ENCODE results near the gene HLA-DQB1. TPM values are rescaled to one million over a fixed set of nuclear protein-coding genes. Genes with fewer than 3 reads are reported as not detected.

The HLA-DQB1 gene
- total and polyA plus RNA-seq, 2 of the 13 experiments (the other 11 are each of a cell fraction or from before 2014, with no cell fraction given) = not detected

DNA sequence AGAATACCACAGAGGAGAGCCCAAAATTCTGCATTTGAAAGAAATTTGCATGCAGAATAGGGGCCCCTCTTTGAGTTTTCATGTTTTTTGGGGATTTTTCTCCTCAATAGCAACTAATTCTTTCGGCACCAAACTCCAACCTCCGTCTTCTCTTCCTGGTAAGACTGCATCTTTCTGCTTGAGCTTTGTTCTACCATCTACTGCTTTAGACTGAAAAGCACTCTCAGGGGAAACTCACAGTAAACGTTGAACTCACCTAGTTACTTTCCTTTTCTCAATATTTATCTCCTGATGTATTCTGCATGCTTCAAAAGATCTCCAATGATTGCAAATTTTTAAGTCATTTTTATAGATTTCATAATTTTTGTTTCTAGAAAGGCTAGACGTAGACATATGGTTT, 36.9 kb upstream of the HLA-DQB1 start:
- H3K79me2 ChIP-seq (ENCODE audit: insufficient read depth, low read length) = no peaks in the 10 kb centered on the region
- no peak for DNase-seq (ENCODE audit: low spot score)
- no peaks in the 10 kb centered on the region; the same call in none of the 2 replicates for H4K20me1 ChIP-seq (ENCODE audit: insufficient read depth, low read length)
- in situ Hi-C loops (cut with HindIII; ENCODE audit: extremely low pct_ligation_motif_present, low pct_unique_long_range_greater_than_20kb) = no loop called here
- no peaks in the 10 kb centered on the region for H3K4me1 ChIP-seq (ENCODE audit: insufficient read depth, low read length)
- WGBS (ENCODE audit: low lambda C conversion rate) = 4% methylated on average over 4 of the region's 4 CpGs
- H3K4me3 ChIP-seq (replicated peaks in 1 of 3; ENCODE audit: insufficient read depth in 1 of 3, low read depth in 2 of 3, low read length in 3 of 3) = no peak overlapping the region
- ChIA-PET CTCF (ENCODE audit: low intra/inter-chr PET ratio, low total read pairs) (no interaction called here), POLR2A (no interaction called here)
- no peak overlapping the region for H3K9ac ChIP-seq (ENCODE audit: insufficient read depth, low read depth, low read length)
- ATAC-seq = no peak
- no peak overlapping the region for H3K4me2 ChIP-seq (ENCODE audit: low read depth, low read length)
- no peaks in the 10 kb centered on the region for H3K9me3 ChIP-seq (ENCODE audit: low read length)
- TF ChIP-seq ZNF451 (CRISPR knock-in tag; IDR thresholded peaks at IDR 0.05) = no peak
- TF ChIP-seq ZFAT (CRISPR knock-in tag; conservative IDR thresholded peaks at IDR 0.05) = no peak
- TF ChIP-seq PCBP1 (IDR thresholded peaks at IDR 0.05; ENCODE audit: borderline replicate concordance, low read depth, low read length) = no peak
- TF ChIP-seq, protein P1, sequence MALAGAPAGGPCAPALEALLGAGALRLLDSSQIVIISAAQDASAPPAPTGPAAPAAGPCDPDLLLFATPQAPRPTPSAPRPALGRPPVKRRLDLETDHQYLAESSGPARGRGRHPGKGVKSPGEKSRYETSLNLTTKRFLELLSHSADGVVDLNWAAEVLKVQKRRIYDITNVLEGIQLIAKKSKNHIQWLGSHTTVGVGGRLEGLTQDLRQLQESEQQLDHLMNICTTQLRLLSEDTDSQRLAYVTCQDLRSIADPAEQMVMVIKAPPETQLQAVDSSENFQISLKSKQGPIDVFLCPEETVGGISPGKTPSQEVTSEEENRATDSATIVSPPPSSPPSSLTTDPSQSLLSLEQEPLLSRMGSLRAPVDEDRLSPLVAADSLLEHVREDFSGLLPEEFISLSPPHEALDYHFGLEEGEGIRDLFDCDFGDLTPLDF (CRISPR knock-in tag; IDR thresholded peaks at IDR 0.05) = no peak
- TF ChIP-seq ZNF543 (CRISPR knock-in tag; IDR thresholded peaks at IDR 0.05) = no peak
- no peak for TF ChIP-seq SKI (IDR thresholded peaks at IDR 0.05; ENCODE audit: partially characterized antibody)
- no peak for TF ChIP-seq TSC22D2 (CRISPR knock-in tag; IDR thresholded peaks at IDR 0.05; ENCODE audit: borderline replicate concordance)
- no peak for TF ChIP-seq HDAC1 (CRISPR knock-in tag; IDR thresholded peaks at IDR 0.05)
- no peak for TF ChIP-seq ZNF589 (CRISPR knock-in tag; conservative IDR thresholded peaks at IDR 0.05)
- no peak for TF ChIP-seq ZNF468 (CRISPR knock-in tag; IDR thresholded peaks at IDR 0.05)
- TF ChIP-seq, protein P2, sequence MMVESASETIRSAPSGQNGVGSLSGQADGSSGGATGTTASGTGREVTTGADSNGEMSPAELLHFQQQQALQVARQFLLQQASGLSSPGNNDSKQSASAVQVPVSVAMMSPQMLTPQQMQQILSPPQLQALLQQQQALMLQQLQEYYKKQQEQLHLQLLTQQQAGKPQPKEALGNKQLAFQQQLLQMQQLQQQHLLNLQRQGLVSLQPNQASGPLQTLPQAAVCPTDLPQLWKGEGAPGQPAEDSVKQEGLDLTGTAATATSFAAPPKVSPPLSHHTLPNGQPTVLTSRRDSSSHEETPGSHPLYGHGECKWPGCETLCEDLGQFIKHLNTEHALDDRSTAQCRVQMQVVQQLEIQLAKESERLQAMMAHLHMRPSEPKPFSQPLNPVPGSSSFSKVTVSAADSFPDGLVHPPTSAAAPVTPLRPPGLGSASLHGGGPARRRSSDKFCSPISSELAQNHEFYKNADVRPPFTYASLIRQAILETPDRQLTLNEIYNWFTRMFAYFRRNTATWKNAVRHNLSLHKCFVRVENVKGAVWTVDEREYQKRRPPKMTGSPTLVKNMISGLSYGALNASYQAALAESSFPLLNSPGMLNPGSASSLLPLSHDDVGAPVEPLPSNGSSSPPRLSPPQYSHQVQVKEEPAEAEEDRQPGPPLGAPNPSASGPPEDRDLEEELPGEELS (CRISPR knock-in tag; IDR thresholded peaks at IDR 0.05) = no peak
- TF ChIP-seq ZNF331 (CRISPR knock-in tag; IDR thresholded peaks at IDR 0.05) = no peak
- TF ChIP-seq ZNF17 (CRISPR knock-in tag; IDR thresholded peaks at IDR 0.05) = no peak
- TF ChIP-seq MTA1 (CRISPR knock-in tag; IDR thresholded peaks at IDR 0.05; ENCODE audit: borderline replicate concordance) = no peak
- TF ChIP-seq ZBTB38 (CRISPR knock-in tag; IDR thresholded peaks at IDR 0.05) = no peak
- no peak for TF ChIP-seq ETV6 (CRISPR knock-in tag; conservative IDR thresholded peaks at IDR 0.05)
- no peak for TF ChIP-seq U2AF2 (IDR thresholded peaks at IDR 0.05; ENCODE audit: low read depth, low read length)
- TF ChIP-seq GTF2F1 (IDR thresholded peaks at IDR 0.05; ENCODE audit: low read length) = no peak
- no peak for TF ChIP-seq TCF7L2 (IDR thresholded peaks at IDR 0.05; ENCODE audit: low read depth, low read length)
- TF ChIP-seq ZNF788 (CRISPR knock-in tag; IDR thresholded peaks at IDR 0.05; ENCODE audit: borderline replicate concordance) = no peak
- H2AFZ ChIP-seq (ENCODE audit: low read length) = no peak overlapping the region
- H3K36me3 ChIP-seq (replicated peaks in 1 of 2; ENCODE audit: control insufficient read depth in 1 of 2, insufficient read depth in 2 of 2, low read length in 2 of 2) = no peaks in the 10 kb centered on the region
- BruUV-seq (replicated peaks) = no TSS peak
- peaks cover 0 to 10% of the 10 kb centered on the region in 2 experiments; a peak in 2 of 5 replicates for H3K27me3 ChIP-seq (ENCODE audit: control insufficient read depth in 1 of 2, insufficient read depth in 2 of 2, low read length in 2 of 2)
- intact Hi-C loops (cut with micrococcal nuclease; ENCODE audit: unreplicated experiment) = loop anchor here (5.0 kb wide), 1 partner anchor 84 kb away; no protein-coding TSS in a partner anchor
- no peak overlapping the region for H3K27ac ChIP-seq (ENCODE audit: extremely low read length, insufficient read depth, low read length)
- no peak for FAIRE-seq

All from HepG2 (cell line).